Osteocyte (in vitro differentiated cells): ENCODE data around the gene BRS3. TPM values are rescaled to one million over a fixed set of nuclear protein-coding genes. Genes with fewer than 3 reads are reported as not detected.

ENCODE experiments used
- DNase-seq: peaks from one replicate; pipeline ENCODE4 v3.0.0; 2021; ENCODE audit warnings: mixed read lengths; ENCODE audit not compliant: unreplicated experiment; ENCODE audit errors: extremely low spot score
- H3K27ac Mint-ChIP-seq: one replicate; pipeline ENCODE4 v1.8.0; 2021; ENCODE audit warnings: mild to moderate bottlenecking, mixed read lengths; ENCODE audit not compliant: unreplicated experiment
- H3K27me3 Mint-ChIP-seq: one replicate; pipeline ENCODE4 v1.8.0; 2021; ENCODE audit warnings: mixed read lengths; ENCODE audit not compliant: unreplicated experiment
- H3K36me3 Mint-ChIP-seq: one replicate; pipeline ENCODE4 v1.8.0; 2021; ENCODE audit warnings: mixed read lengths; ENCODE audit not compliant: unreplicated experiment
- H3K4me1 Mint-ChIP-seq: one replicate; pipeline ENCODE4 v1.8.0; 2021; ENCODE audit warnings: mixed read lengths; ENCODE audit not compliant: unreplicated experiment
- H3K4me3 Mint-ChIP-seq: one replicate; pipeline ENCODE4 v1.8.0; 2021; ENCODE audit warnings: mild to moderate bottlenecking, moderate library complexity, mixed read lengths; ENCODE audit not compliant: unreplicated experiment
- H3K9me3 Mint-ChIP-seq: one replicate; pipeline ENCODE4 v1.8.0; 2021; ENCODE audit warnings: mixed read lengths; ENCODE audit not compliant: unreplicated experiment
- CTCF ChIP-seq: fragments of 200-600 bp; sonication (generic); IDR thresholded peaks from 2 replicates; pipeline ENCODE4 v1.5.0; 2021; ENCODE audit warnings: antibody characterized with exemption, mild to moderate bottlenecking, moderate library complexity
- total RNA-seq: library from RNA; stranded (reverse); gene quantifications from 2 replicates; pipeline ENCODE4 v1.2.1, GENCODE V29; 2021

Gene BRS3
- total RNA-seq, 1 donor from 2014 or later = not detected

- no peak for TF ChIP-seq CTCF
- Mint-ChIP-seq H3K4me3 (no peak overlapping the region), H3K27me3 (peaks cover 24% of the 10 kb centered on the region), H3K36me3 (no peaks in the 10 kb centered on the region), H3K27ac (no peak overlapping the region), H3K4me1 (peaks cover 2% of the 10 kb centered on the region), H3K9me3 (no peaks in the 10 kb centered on the region)
- DNase-seq = no peak
Measured at GRCh38 chrX:136491832-136492231, 4.1 kb downstream of the BRS3 start.

- H3K4me1 Mint-ChIP-seq = peaks cover 2% of the 10 kb centered on the region
- no peaks in the 10 kb centered on the region for H3K9me3 Mint-ChIP-seq
- peaks cover 24% of the 10 kb centered on the region for H3K27me3 Mint-ChIP-seq
- H3K36me3 Mint-ChIP-seq = no peaks in the 10 kb centered on the region
- DNase-seq = no peak
- no peak overlapping the region for H3K4me3 Mint-ChIP-seq
- TF ChIP-seq CTCF = no peak
- no peak overlapping the region for H3K27ac Mint-ChIP-seq
Measured at GRCh38 chrX:136493011-136493410, 5.3 kb downstream of the BRS3 start.

GRCh38 chrX:136495043-136495442 lies 7.3 kb downstream of the BRS3 start:
- Mint-ChIP-seq H3K4me3 (no peak overlapping the region), H3K4me1 (peaks cover 13% of the 10 kb centered on the region), H3K36me3 (peaks cover 1% of the 10 kb centered on the region), H3K9me3 (peaks cover 7% of the 10 kb centered on the region), H3K27me3 (peaks cover 16% of the 10 kb centered on the region), H3K27ac (no peak overlapping the region)
- DNase-seq = no peak
- TF ChIP-seq CTCF = no peak

GRCh38 chrX:136496186-136496763 lies 8.5 kb downstream of the BRS3 start:
- peaks cover 10% of the 10 kb centered on the region for H3K27me3 Mint-ChIP-seq
- peak overlapping the region; percentile 85 for H3K4me3 Mint-ChIP-seq
- TF ChIP-seq CTCF = no peak
- no peak for DNase-seq
- peak overlapping the region; percentile 96 for H3K27ac Mint-ChIP-seq
- H3K4me1 Mint-ChIP-seq = peaks cover 13% of the 10 kb centered on the region
- peaks cover 3% of the 10 kb centered on the region for H3K36me3 Mint-ChIP-seq
- peaks cover 7% of the 10 kb centered on the region for H3K9me3 Mint-ChIP-seq

- DNase-seq = peak; percentile 93
- no peak for TF ChIP-seq CTCF
- Mint-ChIP-seq H3K4me1 (peaks cover 13% of the 10 kb centered on the region), H3K4me3 (peak overlapping the region; percentile 85), H3K36me3 (peaks cover 3% of the 10 kb centered on the region), H3K27ac (peak overlapping the region; percentile 96), H3K9me3 (peaks cover 7% of the 10 kb centered on the region), H3K27me3 (peaks cover 9% of the 10 kb centered on the region)
Measured at GRCh38 chrX:136496764-136497555, 9.2 kb downstream of the BRS3 start.
